HG02763 (cell line): ENCODE measurements around the gene ZBTB14.
A peak's percentile ranks its signal among the peaks of the same experiment; 100 is the strongest.

Source experiments
- ATAC-seq: cut with Tn5 transposase; IDR thresholded peaks from one replicate; pipeline ENCODE4 v1.9.1; 2021; ENCODE audit warnings: mild to moderate bottlenecking, moderate library complexity; ENCODE audit not compliant: unreplicated experiment

The ZBTB14 gene

DNA sequence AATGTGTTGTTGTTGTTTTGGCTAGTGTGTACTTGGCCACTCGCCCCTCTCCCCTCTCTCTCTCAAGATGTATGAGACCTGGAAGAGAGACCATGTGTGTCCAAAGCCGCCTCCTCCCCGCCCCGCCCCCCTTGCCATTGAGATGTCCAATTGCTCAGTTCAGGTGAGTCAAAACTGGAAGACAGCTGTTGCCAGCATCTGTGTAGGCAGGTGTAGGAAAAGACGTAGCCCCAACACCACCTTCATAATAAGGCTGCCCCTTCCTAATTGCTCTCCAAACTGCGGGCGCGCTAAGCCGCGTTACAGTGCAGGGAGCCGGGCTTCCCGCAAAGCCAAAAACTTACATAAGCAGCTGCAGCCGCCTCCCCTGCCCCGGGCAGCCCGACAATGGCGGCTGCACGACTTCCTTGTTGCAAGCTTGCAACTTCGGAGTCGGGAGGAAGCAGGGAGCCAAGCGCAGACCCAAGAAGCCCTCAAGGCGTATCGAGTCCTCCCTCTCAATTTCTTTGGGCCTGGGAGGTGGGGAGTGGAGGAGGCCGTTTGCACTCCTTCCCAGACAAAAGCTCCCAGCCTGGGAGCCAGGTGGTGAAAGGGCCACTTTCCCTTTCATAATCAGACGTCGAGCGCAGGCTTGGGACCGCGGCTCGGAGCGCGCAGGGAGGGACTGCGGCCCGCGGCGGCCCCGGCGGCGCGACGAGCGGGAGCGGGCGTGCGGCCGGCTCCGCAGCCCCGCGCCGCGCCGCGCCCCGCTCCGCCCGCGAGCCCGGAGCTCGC lies 882 bp downstream of the ZBTB14 start:
- ATAC-seq = peak; percentile 10

DNA sequence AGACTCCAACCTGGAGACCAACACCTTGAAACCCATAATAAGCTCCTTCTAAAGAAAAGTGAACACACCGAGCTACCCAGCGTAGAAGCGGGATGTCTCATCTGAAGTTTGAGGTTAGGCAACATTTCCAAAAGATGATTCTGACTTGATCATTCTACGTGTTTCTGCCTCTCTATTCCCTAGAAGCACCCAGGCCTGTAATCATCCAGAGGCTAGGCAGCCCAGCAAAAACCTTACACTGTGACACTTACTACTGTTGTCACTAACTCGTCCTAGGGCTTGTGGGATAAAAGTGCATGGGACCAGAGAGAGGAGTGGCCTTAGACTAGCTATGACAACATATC lies 1.4 kb downstream of the ZBTB14 start:
- no peak for ATAC-seq

DNA sequence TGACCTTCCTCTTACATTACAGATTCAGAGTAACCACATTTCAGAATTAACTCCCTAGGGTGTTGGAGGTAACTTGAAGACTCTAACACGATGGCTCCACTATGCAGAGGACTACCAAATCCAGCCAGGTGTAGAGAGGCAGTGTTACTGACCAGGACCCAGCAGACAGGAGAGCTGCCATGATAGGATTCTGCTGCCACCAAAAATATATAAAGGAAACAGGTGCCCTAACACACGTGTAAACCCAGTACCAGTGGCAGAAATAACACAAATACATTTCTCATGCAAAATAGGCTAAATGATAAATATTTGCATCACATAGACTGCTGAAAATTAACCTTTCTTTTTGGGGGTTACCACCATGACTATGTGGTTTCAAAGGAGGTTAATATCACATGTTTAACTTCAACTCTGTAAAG lies 7.0 kb downstream of the ZBTB14 start:
- ATAC-seq = peak; percentile 71

DNA sequence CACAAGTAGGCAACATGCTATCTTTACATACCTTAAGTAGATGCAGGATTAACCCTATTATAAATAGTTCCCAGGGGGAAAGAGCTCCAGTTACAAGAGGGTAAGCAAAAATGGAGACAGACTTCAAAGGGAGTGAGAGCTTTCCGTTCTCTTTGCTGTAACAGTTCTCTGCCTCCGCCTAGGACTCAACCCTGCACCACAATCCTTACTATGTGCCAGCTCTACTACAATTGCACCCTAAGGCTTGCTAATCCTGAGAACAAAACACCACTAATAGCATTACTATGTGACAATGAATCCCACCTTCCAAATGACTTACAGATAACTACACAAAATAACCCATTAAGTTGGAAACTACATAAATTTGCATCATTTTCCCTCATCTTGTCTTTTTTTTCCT lies 7.7 kb downstream of the ZBTB14 start:
- no peak for ATAC-seq

DNA sequence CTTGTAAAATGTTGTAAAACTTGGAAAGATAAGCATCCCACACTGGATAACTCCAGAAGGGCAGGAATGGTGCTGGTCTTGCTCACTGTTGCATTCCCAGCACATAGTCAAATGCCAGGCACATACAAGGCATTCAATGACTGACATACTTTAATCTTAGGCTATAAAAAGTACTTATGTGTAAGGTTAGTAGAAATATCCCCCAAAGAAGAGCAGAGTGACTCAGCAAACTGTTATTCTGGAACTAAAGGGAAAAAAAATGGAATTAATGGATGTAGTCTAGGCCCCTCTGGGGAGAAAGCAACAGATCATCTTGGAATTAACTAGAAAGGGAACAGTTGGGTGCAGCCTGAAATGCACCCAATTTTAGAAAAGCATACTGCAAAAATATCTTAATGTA lies 9.0 kb downstream of the ZBTB14 start:
- ATAC-seq = no peak

DNA sequence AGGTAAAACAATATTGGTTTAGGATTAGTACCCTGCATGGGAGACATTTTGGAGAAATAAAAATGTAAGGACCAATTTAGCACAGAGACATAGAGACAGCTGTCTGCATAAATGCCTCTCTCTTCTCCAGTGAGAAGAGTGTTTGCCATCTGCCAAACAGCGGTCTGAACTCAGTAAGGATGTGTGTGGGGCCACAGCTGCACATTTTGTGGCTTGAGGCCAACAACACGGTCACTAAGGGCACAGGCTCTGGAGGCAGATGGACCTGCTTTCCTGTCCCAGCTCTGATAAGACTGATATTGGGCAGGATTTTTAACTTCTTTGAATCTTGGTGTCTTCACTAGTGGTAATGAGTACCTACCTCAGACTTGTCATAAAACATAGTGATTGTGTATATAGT lies 10.2 kb downstream of the ZBTB14 start:
- no peak for ATAC-seq

DNA sequence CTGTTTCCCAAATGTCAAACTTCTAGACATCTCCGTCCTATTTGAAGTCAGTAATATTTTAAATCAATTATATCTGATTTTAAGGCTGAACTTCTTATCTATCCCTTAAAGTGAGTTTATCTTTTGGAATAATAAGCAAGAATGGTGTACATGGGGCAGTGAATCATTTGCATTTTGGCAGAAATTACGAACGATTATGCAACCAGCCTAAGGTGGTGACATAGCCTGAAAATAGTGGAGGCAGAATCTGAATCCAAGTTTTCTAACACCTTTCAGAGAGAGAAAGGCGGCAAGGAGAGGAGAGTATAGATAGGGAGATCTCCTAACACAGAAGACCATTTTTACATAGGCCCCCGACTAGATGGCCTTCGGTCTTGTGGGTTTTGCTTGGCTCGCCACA lies 10.7 kb downstream of the ZBTB14 start:
- ATAC-seq = no peak

DNA sequence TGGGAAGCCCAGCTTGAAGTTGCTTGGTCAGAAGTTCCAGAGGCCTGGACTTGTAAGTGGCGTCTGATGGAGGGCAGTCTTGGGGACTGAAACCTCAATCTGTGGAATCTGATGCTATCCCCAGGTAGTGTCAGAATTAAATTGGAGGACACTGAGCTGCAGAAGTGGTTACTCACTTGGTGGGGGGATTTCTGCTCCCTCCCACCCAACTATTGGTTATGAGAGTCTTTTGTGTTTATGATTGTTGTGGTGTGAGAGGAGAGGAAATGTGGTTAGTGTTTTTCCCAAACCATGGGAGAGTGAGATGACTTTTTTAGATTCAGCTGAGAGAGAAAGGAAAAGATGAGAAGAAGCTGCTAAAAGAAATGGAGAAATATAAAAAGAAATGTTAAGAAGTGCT lies 12.8 kb downstream of the ZBTB14 start:
- ATAC-seq = no peak

DNA sequence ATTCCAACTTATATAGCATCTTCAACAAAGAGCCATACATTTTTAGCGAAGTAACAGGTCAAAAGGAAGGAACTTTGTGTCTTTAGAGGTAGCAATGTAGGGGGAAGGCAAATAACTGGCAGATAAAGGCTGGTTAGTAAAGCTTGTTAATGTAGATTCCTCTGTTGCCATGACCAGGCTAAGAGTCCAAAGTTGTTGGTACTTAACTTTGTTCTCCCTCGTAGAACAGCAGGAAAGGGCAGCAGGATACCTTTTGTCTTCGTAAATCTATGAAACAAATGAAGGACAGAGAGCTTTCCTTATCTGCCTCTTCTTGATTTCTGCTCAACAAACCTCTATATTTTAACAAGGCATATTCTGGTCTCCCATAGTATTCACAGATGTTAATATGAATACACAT lies 18.6 kb downstream of the ZBTB14 start:
- ATAC-seq = no peak

DNA sequence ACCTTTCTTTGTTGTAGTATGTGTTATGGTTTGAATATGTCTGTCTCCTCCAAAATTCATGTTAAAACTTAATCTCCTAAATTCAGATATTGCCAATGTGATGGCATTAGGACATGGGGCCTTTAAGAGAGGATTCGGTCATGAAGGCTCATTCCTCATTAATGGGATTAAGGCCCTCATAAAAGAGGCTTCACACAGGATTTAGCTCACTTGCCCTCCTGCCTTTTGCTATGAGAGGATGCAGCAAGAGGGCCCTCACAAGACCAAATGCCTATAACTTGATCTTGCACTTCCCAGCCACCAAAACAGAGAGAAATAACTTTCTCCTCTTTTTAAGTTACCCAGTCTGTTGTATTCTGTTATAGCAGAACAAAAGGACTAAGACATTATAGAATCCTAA lies 19.7 kb downstream of the ZBTB14 start:
- ATAC-seq = no peak

DNA sequence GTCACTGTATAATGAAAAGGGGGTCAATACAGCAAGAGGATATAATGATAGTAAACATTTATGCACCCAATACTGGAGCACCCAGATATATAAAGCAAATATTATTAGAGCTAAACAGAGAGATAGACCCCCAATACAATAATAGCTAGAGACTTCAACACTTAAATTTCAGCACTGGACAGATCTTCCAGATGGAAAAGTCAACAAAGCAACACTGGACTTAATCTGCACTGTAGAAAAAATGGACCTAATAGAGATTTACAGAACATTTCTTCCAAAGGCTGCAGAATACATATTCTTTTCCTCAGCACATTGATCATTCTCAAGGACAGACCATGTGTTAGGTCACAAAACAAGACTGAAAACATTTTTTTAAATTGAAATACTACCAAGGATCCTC lies 26.7 kb downstream of the ZBTB14 start:
- no peak for ATAC-seq

DNA sequence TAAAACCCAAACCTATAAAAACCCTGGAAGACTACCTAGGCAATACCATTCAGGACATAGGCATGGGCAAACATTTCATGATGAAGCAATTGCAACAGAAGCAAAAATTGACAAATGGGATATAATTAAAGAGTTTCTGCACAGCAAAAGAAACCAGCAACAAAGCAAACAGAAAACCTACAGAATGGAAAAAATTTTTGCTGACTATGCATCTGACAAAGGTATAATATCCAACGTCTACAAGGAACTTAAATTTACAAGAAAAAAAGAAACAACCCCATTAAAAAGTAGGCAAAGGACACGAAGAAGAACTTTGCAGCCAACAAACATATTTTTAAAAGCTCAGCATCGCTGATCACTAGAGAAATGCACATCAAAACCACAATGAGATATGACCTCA lies 28.8 kb downstream of the ZBTB14 start:
- no peak for ATAC-seq

DNA sequence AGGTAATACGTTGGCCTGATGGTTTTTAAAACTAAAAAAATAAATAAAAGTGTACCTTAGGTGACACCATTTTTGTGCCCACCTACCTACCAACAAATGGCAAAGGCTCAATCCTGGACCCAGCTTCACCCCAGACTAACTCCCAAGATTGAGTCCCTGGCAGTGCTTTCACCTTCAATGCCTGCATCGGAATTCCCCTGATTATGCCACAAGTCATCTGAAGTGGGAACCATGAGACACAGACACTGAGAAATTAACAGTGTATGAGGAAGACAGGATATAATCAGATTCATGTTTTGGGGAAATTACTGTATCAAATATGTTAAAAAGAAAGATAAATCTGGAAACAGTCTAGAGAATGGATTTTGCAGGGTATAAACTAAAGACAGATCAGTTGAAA lies 41.6 kb downstream of the ZBTB14 start:
- ATAC-seq = no peak

DNA sequence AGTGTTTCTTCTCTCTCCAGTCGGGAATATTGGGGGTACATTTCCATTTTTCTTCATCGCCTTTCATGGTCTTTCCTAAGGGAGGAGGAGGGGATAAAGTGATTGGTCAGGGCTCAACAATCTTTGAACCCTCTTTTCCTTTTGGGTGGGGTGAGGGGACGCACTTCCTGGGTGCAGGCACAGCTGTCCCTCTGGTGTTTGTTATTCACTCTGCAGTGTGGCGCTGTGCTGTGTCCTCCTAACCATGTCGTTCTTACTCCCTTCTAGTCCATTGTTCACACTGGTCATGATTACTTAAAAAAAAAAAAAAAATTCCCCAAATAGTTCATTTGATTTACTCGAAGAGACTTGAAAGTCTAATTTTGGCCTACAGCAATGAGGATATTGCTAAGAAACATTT lies 44.4 kb downstream of the ZBTB14 start:
- no peak for ATAC-seq

DNA sequence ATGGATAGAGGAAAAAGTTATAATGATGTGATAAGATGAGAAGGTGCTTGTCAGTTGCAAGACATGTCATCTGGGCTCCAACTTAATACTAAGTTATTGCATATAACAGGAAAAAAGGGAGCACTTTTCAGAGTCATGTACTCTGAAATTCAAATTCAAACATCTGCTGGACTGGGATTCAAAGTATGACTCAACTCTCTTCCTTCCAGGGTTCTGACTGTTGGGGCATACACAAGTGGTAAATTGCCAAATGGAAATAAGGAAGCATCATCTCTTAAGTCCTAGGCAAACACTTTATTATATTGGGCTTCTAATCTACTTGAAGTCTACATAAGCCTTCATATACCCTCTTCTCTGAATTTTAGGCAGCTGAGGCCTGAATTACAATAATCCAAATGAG lies 44.9 kb downstream of the ZBTB14 start:
- no peak for ATAC-seq

DNA sequence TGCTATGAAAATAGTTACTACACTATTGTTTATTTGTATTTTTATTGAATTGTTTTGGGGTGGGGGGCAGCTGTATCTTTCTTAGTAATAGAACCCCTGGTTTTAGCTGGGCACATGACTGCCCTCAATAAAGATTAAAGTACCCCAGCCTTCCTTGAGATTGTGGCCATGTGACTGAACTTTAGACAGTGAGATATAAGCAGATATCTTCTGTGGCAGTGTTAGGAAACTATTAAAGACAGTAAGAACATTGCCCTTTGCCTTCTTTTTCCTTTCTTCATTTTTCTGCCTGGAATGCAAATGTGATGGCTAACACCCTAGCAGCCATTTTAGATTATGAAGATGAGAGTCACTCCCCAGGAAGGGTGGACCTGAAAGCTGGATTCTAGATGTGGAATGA lies 50.6 kb downstream of the ZBTB14 start:
- no peak for ATAC-seq

DNA sequence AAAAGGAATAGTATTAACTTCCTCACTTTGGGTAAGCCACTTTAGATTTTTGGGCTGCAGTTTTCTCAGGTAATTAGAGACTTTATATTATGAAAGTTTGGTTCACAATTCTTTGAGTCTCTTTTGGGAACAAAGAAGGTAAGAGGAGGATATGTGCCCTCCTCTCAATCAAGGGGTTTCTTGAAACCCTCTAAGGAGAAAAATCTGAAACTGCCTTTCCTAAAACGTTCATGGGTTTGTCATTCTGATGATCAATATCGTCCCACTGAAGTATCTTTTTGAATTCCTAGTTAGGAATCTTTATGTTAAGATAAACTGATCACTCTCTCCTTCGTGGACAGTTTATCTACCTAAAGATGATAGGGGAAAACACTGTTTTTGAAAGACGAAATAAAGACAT lies 56.1 kb downstream of the ZBTB14 start:
- no peak for ATAC-seq
